Prostate gland (tissue), 2 donors: ENCODE measurements around the gene PHF12. TPM values are rescaled to one million over a fixed set of nuclear protein-coding genes. Genes with fewer than 3 reads are reported as not detected.

Source experiments
- DNase-seq: peaks from one replicate; pipeline ENCODE4 v3.0.0-alpha.2; 2019; ENCODE audit warnings: low spot score
- H3K27ac ChIP-seq, 2 donors: fragments of 200-600 bp; sonication (generic); 2 replicates each; pipeline ENCODE4 v1.5.1; 2017 to 2019
- H3K27me3 ChIP-seq: fragments of 200-600 bp; sonication (generic); replicated peaks from 2 replicates; pipeline ENCODE4 v1.5.1; 2019; ENCODE audit not compliant: insufficient read depth
- H3K36me3 ChIP-seq, 2 donors: fragments of 200-600 bp; sonication (generic); 1 replicate in 1 of 2; 2 replicates in 1 of 2; pipeline versions ENCODE4 v1.5.1 to v1.8.1; 2017 to 2019
- H3K4me1 ChIP-seq: fragments of 200-600 bp; sonication (generic); replicated peaks from 2 replicates; pipeline ENCODE4 v1.5.1; 2019
- H3K4me3 ChIP-seq, 2 donors: fragments of 200-600 bp; sonication (generic); 2 replicates each; pipeline ENCODE4 v1.5.1; 2017 to 2019
- H3K9me3 ChIP-seq: fragments of 200-600 bp; sonication (generic); 2 replicates; pipeline ENCODE4 v1.5.1; 2017
- CTCF ChIP-seq, 4 experiments: fragments of 200-600 bp in 2 of 4; fragments of 450-650 bp in 2 of 4; sonication (generic) in 2 of 4; IDR thresholded peaks; 1 replicate in 3 of 4; 2 replicates in 1 of 4; pipeline ENCODE4 v1.5.1; 2016 to 2019; ENCODE audit warnings: antibody characterized with exemption in 4 of 4, mild to moderate bottlenecking in 2 of 4, moderate library complexity in 2 of 4
- POLR2A ChIP-seq: fragments of 450-650 bp; IDR thresholded peaks from one replicate; pipeline ENCODE4 v1.6.1; 2016; ENCODE audit warnings: antibody characterized with exemption, mild to moderate bottlenecking
- POLR2AphosphoS5 ChIP-seq: sonication (generic); formaldehyde crosslinking; IDR thresholded peaks from one replicate; pipeline ENCODE4 v1.6.1; 2017; ENCODE audit warnings: antibody characterized with exemption
- WGBS: methylation state at CpG from one replicate; pipeline ENCODE4 v1.1.5; 2018; 5-methylcytosine and 5-hydroxymethylcytosine counted together
- intact Hi-C: fragments of 100-400 bp; cut with DNase I; formaldehyde crosslinking; loops from one replicate; pipeline ENCODE4 v1.14.2; 2022
- total RNA-seq, 2 donors: library from RNA; depleted of rRNA; stranded (reverse); fragments of >200 nt; gene quantifications; one replicate each; pipeline ENCODE4 v1.1.0, GENCODE V29; 2016

The PHF12 gene
- total RNA-seq, 2 donors from 2014 or later: 74.9 to 112 TPM

GRCh38 chr17:28871056-28871579 is 80.2 kb downstream of the PHF12 start:
- Histone ChIP-seq H3K4me1 (no peaks in the 10 kb centered on the region), H3K36me3 (no peaks in the 10 kb centered on the region), H3K27ac (no peak overlapping the region), H3K9me3 (no peaks in the 10 kb centered on the region), H3K27me3 (no peaks in the 10 kb centered on the region), H3K4me3 (no peak overlapping the region)
- intact Hi-C loops: no loop called here
- no peak for DNase-seq
- TF ChIP-seq POLR2AphosphoS5 (no peak), CTCF (IDR thresholded peaks at IDR 0.05) (no peak), POLR2A (no peak)
- WGBS: 80% methylated on average over 6 of the region's 6 CpGs

- Histone ChIP-seq H3K27me3 (no peaks in the 10 kb centered on the region), H3K4me3 (no peak overlapping the region), H3K4me1 (no peaks in the 10 kb centered on the region), H3K9me3 (no peaks in the 10 kb centered on the region), H3K27ac (no peak overlapping the region), H3K36me3 (no peaks in the 10 kb centered on the region)
- no peak for DNase-seq
- 92% methylated on average over 7 of the region's 7 CpGs for WGBS
- TF ChIP-seq POLR2A: no peak
- no peak for TF ChIP-seq POLR2AphosphoS5
- intact Hi-C loops: no loop called here
These were observed 84.0 kb downstream of the PHF12 start for GRCh38 chr17:28867276-28867675.

- no peak for TF ChIP-seq CTCF (IDR thresholded peaks at IDR 0.05)
- Histone ChIP-seq H3K4me3 (no peak overlapping the region), H3K9me3 (no peaks in the 10 kb centered on the region), H3K27ac (no peak overlapping the region), H3K36me3 (no peaks in the 10 kb centered on the region), H3K4me1 (no peaks in the 10 kb centered on the region), H3K27me3 (no peaks in the 10 kb centered on the region)
- 83% methylated on average over 13 of the region's 13 CpGs for WGBS
- DNase-seq: no peak
- intact Hi-C loops: no loop called here
These were observed 85.2 kb downstream of the PHF12 start for GRCh38 chr17:28865946-28866752.

- DNase-seq: no peak
- WGBS: 86% methylated on average over 11 of the region's 11 CpGs
- intact Hi-C loops: no loop called here
- TF ChIP-seq CTCF (IDR thresholded peaks at IDR 0.05) (no peak), POLR2AphosphoS5 (no peak), POLR2A (no peak)
- no peaks in the 10 kb centered on the region for H3K27me3 ChIP-seq
- H3K4me1 ChIP-seq: no peaks in the 10 kb centered on the region
- H3K9me3 ChIP-seq: no peaks in the 10 kb centered on the region
- H3K4me3 ChIP-seq: no peak overlapping the region
- no peak overlapping the region for H3K27ac ChIP-seq
- peaks cover 0 to 3% of the 10 kb centered on the region in 2 donors for H3K36me3 ChIP-seq
These were observed 86.1 kb downstream of the PHF12 start for GRCh38 chr17:28864991-28865849.

- Histone ChIP-seq H3K4me3 (no peak overlapping the region), H3K36me3 (peaks cover 3 to 5% of the 10 kb centered on the region in 2 donors), H3K27ac (no peak overlapping the region), H3K9me3 (no peaks in the 10 kb centered on the region), H3K4me1 (no peaks in the 10 kb centered on the region), H3K27me3 (no peaks in the 10 kb centered on the region)
- DNase-seq: no peak
- intact Hi-C loops: no loop called here
- 88% methylated on average over 1 of the region's 1 CpG for WGBS
- no peak for TF ChIP-seq POLR2AphosphoS5
- TF ChIP-seq CTCF (IDR thresholded peaks at IDR 0.05): no peak
- no peak for TF ChIP-seq POLR2A
These were observed 87.4 kb downstream of the PHF12 start for GRCh38 chr17:28863953-28864352.
